Activated naive CD8-positive, alpha-beta T cell treated with anti-CD3 and anti-CD28 coated beads, Interleukin-2, amount 10 ng/mL, durations not matched to agents 7 days and 5 days (primary cell): Measurements from ENCODE around the gene MSL2. TPM values are rescaled to one million over a fixed set of nuclear protein-coding genes. Genes with fewer than 3 reads are reported as not detected.
"Not testable (repeated sequence)": the region's sequence is repeated elsewhere in the genome, so short reads cannot be mapped to it uniquely, and the experiment has no call there.

ENCODE experiments used
- ATAC-seq: fragments of 150-1000 bp; cut with Tn5 transposase; one replicate; pipeline ENCODE4 v1.10.0; 2021; ENCODE audit warnings: low read depth, moderate library complexity
- POLR2A ChIA-PET: fragments of 350-600 bp; sonication (Branson Sonifier 250); formaldehyde crosslinking; loops from one replicate; lab custom pipeline; 2021; ENCODE audit warnings: antibody characterized with exemption; lab: Charles Lee
- DNase-seq: peaks from one replicate; pipeline ENCODE4 v3.0.0; 2021
- H3K27ac Mint-ChIP-seq: one replicate; pipeline ENCODE4 v1.8.0; 2022; ENCODE audit warnings: mild to moderate bottlenecking, mixed read lengths
- H3K27me3 Mint-ChIP-seq: one replicate; pipeline ENCODE4 v1.8.0; 2022; ENCODE audit warnings: mild to moderate bottlenecking, moderate library complexity, mixed read lengths
- H3K36me3 Mint-ChIP-seq: one replicate; pipeline ENCODE4 v1.8.0; 2021; ENCODE audit warnings: mild to moderate bottlenecking, mixed read lengths
- H3K4me1 Mint-ChIP-seq: one replicate; pipeline ENCODE4 v1.8.0; 2021; ENCODE audit warnings: mixed read lengths
- H3K4me3 Mint-ChIP-seq: one replicate; pipeline ENCODE4 v1.8.0; 2022; ENCODE audit warnings: mild to moderate bottlenecking, moderate library complexity, mixed read lengths
- H3K9me3 Mint-ChIP-seq: one replicate; pipeline ENCODE4 v1.8.0; 2021; ENCODE audit warnings: mixed read lengths
- total RNA-seq, 2 experiments: library from RNA; stranded (reverse); gene quantifications; one replicate each; pipeline ENCODE4 v1.2.3, GENCODE V29; 2021

Gene MSL2
- total RNA-seq, 2 experiments from 2014 or later = 71.4 to 71.5 TPM

GRCh38 chr3:136187868-136188267, 8.3 kb downstream of the MSL2 start:
- POLR2A ChIA-PET = interaction anchor here (1.0 kb wide), 2 partner anchors 8 to 9 kb away, joined by 3 to 4 read pairs; partner anchors contain the start of gene MSL2
- H3K4me1 Mint-ChIP-seq = peaks cover 62% of the 10 kb centered on the region
- no peaks in the 10 kb centered on the region for H3K27me3 Mint-ChIP-seq
- ATAC-seq (no peak), DNase-seq (no peak)
- peak overlapping the region; percentile 35 for H3K4me3 Mint-ChIP-seq
- peaks cover 25% of the 10 kb centered on the region for H3K36me3 Mint-ChIP-seq
- H3K27ac Mint-ChIP-seq = no peak overlapping the region
- H3K9me3 Mint-ChIP-seq = no peaks in the 10 kb centered on the region

GRCh38 chr3:136186846-136187245, 9.3 kb downstream of the MSL2 start:
- H3K4me3 Mint-ChIP-seq = peak overlapping the region; percentile 17
- no peak overlapping the region for H3K27ac Mint-ChIP-seq
- H3K4me1 Mint-ChIP-seq = peaks cover 64% of the 10 kb centered on the region
- H3K9me3 Mint-ChIP-seq = no peaks in the 10 kb centered on the region
- DNase-seq = no peak
- ATAC-seq = no peak
- POLR2A ChIA-PET = interaction anchor here (0.7 to 1.2 kb wide), 4 partner anchors 8 to 675 kb away, joined by 3 to 8 read pairs (median 3); partner anchors contain the start of genes MSL2 and NCK1
- peaks cover 26% of the 10 kb centered on the region for H3K36me3 Mint-ChIP-seq
- H3K27me3 Mint-ChIP-seq = no peaks in the 10 kb centered on the region

GRCh38 chr3:136186344-136186743, 9.8 kb downstream of the MSL2 start:
- peaks cover 60% of the 10 kb centered on the region for H3K4me1 Mint-ChIP-seq
- no peaks in the 10 kb centered on the region for H3K27me3 Mint-ChIP-seq
- no peaks in the 10 kb centered on the region for H3K9me3 Mint-ChIP-seq
- POLR2A ChIA-PET = interaction anchor here (0.7 to 1.2 kb wide), 3 partner anchors 9 to 676 kb away, joined by 3 to 8 read pairs (median 3); partner anchors contain the start of genes MSL2 and NCK1
- H3K27ac Mint-ChIP-seq = peak overlapping the region; percentile 67
- DNase-seq (no peak), ATAC-seq (peak; percentile 83)
- H3K4me3 Mint-ChIP-seq = peak overlapping the region; percentile 29
- H3K36me3 Mint-ChIP-seq = peaks cover 24% of the 10 kb centered on the region

- no peak for ATAC-seq
- Mint-ChIP-seq H3K27me3 (no peaks in the 10 kb centered on the region), H3K27ac (no peak overlapping the region), H3K9me3 (no peaks in the 10 kb centered on the region), H3K4me1 (peaks cover 57% of the 10 kb centered on the region), H3K4me3 (no peak overlapping the region), H3K36me3 (peaks cover 12% of the 10 kb centered on the region)
- DNase-seq = no peak
- POLR2A ChIA-PET = no interaction called here
Observed at GRCh38 chr3:136184703-136185102, 11.4 kb downstream of the MSL2 start.

- H3K4me1 Mint-ChIP-seq = peaks cover 38% of the 10 kb centered on the region
- H3K36me3 Mint-ChIP-seq = peaks cover 6% of the 10 kb centered on the region
- no peak overlapping the region for H3K4me3 Mint-ChIP-seq
- no peaks in the 10 kb centered on the region for H3K9me3 Mint-ChIP-seq
- POLR2A ChIA-PET = interaction anchor here (0.7 to 1.2 kb wide), 2 partner anchors 10 to 1766 kb away, joined by 3 to 5 read pairs; no protein-coding TSS in a partner anchor
- DNase-seq (no peak), ATAC-seq (no peak)
- no peaks in the 10 kb centered on the region for H3K27me3 Mint-ChIP-seq
- no peak overlapping the region for H3K27ac Mint-ChIP-seq
Observed at GRCh38 chr3:136181741-136182140, 14.4 kb downstream of the MSL2 start.

- peaks cover 25% of the 10 kb centered on the region for H3K4me1 Mint-ChIP-seq
- ATAC-seq = no peak
- POLR2A ChIA-PET = no interaction called here
- H3K4me3 Mint-ChIP-seq = no peak overlapping the region
- no peak for DNase-seq
- H3K9me3 Mint-ChIP-seq = no peaks in the 10 kb centered on the region
- H3K27me3 Mint-ChIP-seq = no peaks in the 10 kb centered on the region
- peaks cover 7% of the 10 kb centered on the region for H3K36me3 Mint-ChIP-seq
- no peak overlapping the region for H3K27ac Mint-ChIP-seq
Observed at GRCh38 chr3:136177876-136178275, 18.3 kb downstream of the MSL2 start.

- H3K4me3 Mint-ChIP-seq = no peak overlapping the region
- no peaks in the 10 kb centered on the region for H3K9me3 Mint-ChIP-seq
- no peaks in the 10 kb centered on the region for H3K27me3 Mint-ChIP-seq
- no peak for ATAC-seq
- peaks cover 4% of the 10 kb centered on the region for H3K36me3 Mint-ChIP-seq
- peaks cover 13% of the 10 kb centered on the region for H3K4me1 Mint-ChIP-seq
- DNase-seq = no peak
- H3K27ac Mint-ChIP-seq = no peak overlapping the region
- POLR2A ChIA-PET = no interaction called here
Observed at GRCh38 chr3:136173939-136174490, 22.1 kb downstream of the MSL2 start.

- Mint-ChIP-seq H3K4me3 (no peak overlapping the region), H3K9me3 (no peaks in the 10 kb centered on the region), H3K27me3 (no peaks in the 10 kb centered on the region), H3K4me1 (peaks cover 21% of the 10 kb centered on the region), H3K36me3 (peaks cover 11% of the 10 kb centered on the region), H3K27ac (peak overlapping the region; percentile 62)
- POLR2A ChIA-PET = interaction anchor here (1.4 kb wide), 1 partner anchor 24 kb away, joined by 3 read pairs; no protein-coding TSS in a partner anchor
- ATAC-seq = peak; percentile 30
- no peak for DNase-seq
Observed at GRCh38 chr3:136171097-136171542, 25.0 kb downstream of the MSL2 start.

- DNase-seq, H3K27ac Mint-ChIP-seq, ATAC-seq, POLR2A ChIA-PET, H3K9me3 Mint-ChIP-seq, H3K27me3 Mint-ChIP-seq, H3K4me3 Mint-ChIP-seq: not testable (repeated sequence)
- peaks cover 32% of the 10 kb centered on the region for H3K4me1 Mint-ChIP-seq
- peaks cover 24% of the 10 kb centered on the region for H3K36me3 Mint-ChIP-seq
Observed at GRCh38 chr3:136168236-136168635, 27.9 kb downstream of the MSL2 start.

GRCh38 chr3:136166507-136166906, 29.6 kb downstream of the MSL2 start:
- peaks cover 28% of the 10 kb centered on the region for H3K36me3 Mint-ChIP-seq
- H3K4me3 Mint-ChIP-seq = no peak overlapping the region
- ATAC-seq = no peak
- H3K27me3 Mint-ChIP-seq = no peaks in the 10 kb centered on the region
- DNase-seq = no peak
- no peaks in the 10 kb centered on the region for H3K9me3 Mint-ChIP-seq
- H3K4me1 Mint-ChIP-seq = peaks cover 30% of the 10 kb centered on the region
- POLR2A ChIA-PET = no interaction called here
- H3K27ac Mint-ChIP-seq = no peak overlapping the region

- H3K27me3 Mint-ChIP-seq, DNase-seq, POLR2A ChIA-PET, H3K4me3 Mint-ChIP-seq, ATAC-seq, H3K27ac Mint-ChIP-seq, H3K9me3 Mint-ChIP-seq: not testable (repeated sequence)
- peaks cover 40% of the 10 kb centered on the region for H3K36me3 Mint-ChIP-seq
- H3K4me1 Mint-ChIP-seq = peaks cover 28% of the 10 kb centered on the region
Observed at GRCh38 chr3:136163607-136164006, 32.5 kb downstream of the MSL2 start.

GRCh38 chr3:136162322-136162721, 33.8 kb downstream of the MSL2 start:
- peaks cover 39% of the 10 kb centered on the region for H3K36me3 Mint-ChIP-seq
- peaks cover 26% of the 10 kb centered on the region for H3K4me1 Mint-ChIP-seq
- H3K27me3 Mint-ChIP-seq = no peaks in the 10 kb centered on the region
- POLR2A ChIA-PET = no interaction called here
- H3K9me3 Mint-ChIP-seq = peaks cover 4% of the 10 kb centered on the region
- DNase-seq (no peak), ATAC-seq (no peak)
- H3K27ac Mint-ChIP-seq = no peak overlapping the region
- H3K4me3 Mint-ChIP-seq = no peak overlapping the region

- peaks cover 4% of the 10 kb centered on the region for H3K9me3 Mint-ChIP-seq
- POLR2A ChIA-PET = no interaction called here
- DNase-seq (no peak), ATAC-seq (no peak)
- H3K36me3 Mint-ChIP-seq = peaks cover 39% of the 10 kb centered on the region
- no peaks in the 10 kb centered on the region for H3K27me3 Mint-ChIP-seq
- no peak overlapping the region for H3K4me3 Mint-ChIP-seq
- H3K27ac Mint-ChIP-seq = no peak overlapping the region
- peaks cover 27% of the 10 kb centered on the region for H3K4me1 Mint-ChIP-seq
Observed at GRCh38 chr3:136161516-136161915, 34.6 kb downstream of the MSL2 start.

- POLR2A ChIA-PET = no interaction called here
- no peak for DNase-seq
- ATAC-seq = no peak
- Mint-ChIP-seq H3K9me3 (no peaks in the 10 kb centered on the region), H3K4me1 (peaks cover 34% of the 10 kb centered on the region), H3K36me3 (peaks cover 31% of the 10 kb centered on the region), H3K4me3 (no peak overlapping the region), H3K27ac (no peak overlapping the region), H3K27me3 (no peaks in the 10 kb centered on the region)
Observed at GRCh38 chr3:136152963-136153362, 43.2 kb downstream of the MSL2 start.
